H1 (cell line): ENCODE data around the gene C1orf21. TPM values are rescaled to one million over a fixed set of nuclear protein-coding genes. Genes with fewer than 3 reads are reported as not detected.

Experiments
- CTCF ChIA-PET: fragments of 300-600 bp; sonication (Branson Sonifier 250); formaldehyde crosslinking; loops from one replicate; lab custom pipeline; 2021; ENCODE audit not compliant: partially characterized antibody; lab: Charles Lee
- POLR2A ChIA-PET: fragments of 300-600 bp; sonication (Branson Sonifier 250); formaldehyde crosslinking; loops from one replicate; lab custom pipeline; 2021; ENCODE audit warnings: inconsistent platforms; ENCODE audit not compliant: partially characterized antibody; lab: Charles Lee
- DNase-seq, 2 experiments: peaks; one replicate each; pipeline versions ENCODE4 v3.0.0 to v3.0.0-alpha.2; 2010 to 2022; ENCODE audit warnings: low spot score in 2 of 2, low read depth in 1 of 2, mixed read lengths in 1 of 2
- FAIRE-seq: peaks from 2 replicates; lab custom pipeline; 2011; peaks lifted over from hg19 to GRCh38; lab: Jason Lieb, UNC
- H2AFZ ChIP-seq: 2 replicates; pipeline ENCODE4 v1.8.1; 2012; ENCODE audit warnings: low read length, inconsistent platforms
- H2AK5ac ChIP-seq: 2 replicates; pipeline ENCODE4 v1.6.1; 2013; ENCODE audit warnings: low read depth, low read length
- H2BK120ac ChIP-seq: replicated peaks from 2 replicates; pipeline ENCODE3; 2013; ENCODE audit warnings: low read depth, low read length, inconsistent platforms
- H2BK12ac ChIP-seq: 2 replicates; pipeline ENCODE4 v1.6.1; 2013; ENCODE audit warnings: low read depth, low read length
- H2BK15ac ChIP-seq: 2 replicates; pipeline ENCODE4 v1.6.1; 2013; ENCODE audit warnings: low read length
- H2BK20ac ChIP-seq: 2 replicates; pipeline ENCODE4 v1.6.1; 2013; ENCODE audit warnings: low read length
- H2BK5ac ChIP-seq: 2 replicates; pipeline ENCODE4 v1.6.1; 2013; ENCODE audit warnings: low read depth, low read length
- H3K14ac ChIP-seq: 2 replicates; pipeline ENCODE4 v1.6.1; 2013; ENCODE audit warnings: inconsistent platforms; ENCODE audit not compliant: insufficient read length
- H3K18ac ChIP-seq: 2 replicates; pipeline ENCODE4 v1.6.1; 2013; ENCODE audit warnings: low read length; ENCODE audit errors: extremely low read depth
- H3K23ac ChIP-seq: 2 replicates; pipeline ENCODE4 v1.6.1; 2013; ENCODE audit warnings: inconsistent platforms; ENCODE audit not compliant: insufficient read length
- H3K23me2 ChIP-seq: 2 replicates; pipeline ENCODE4 v1.6.1; 2013; ENCODE audit warnings: low read depth, low read length
- H3K27ac ChIP-seq: 2 replicates; pipeline ENCODE4 v1.6.1; 2011; ENCODE audit warnings: low read depth, low read length, inconsistent platforms
- H3K27me3 ChIP-seq, 4 experiments: replicated peaks in 1 of 4; 1 replicate in 1 of 4; 2 replicates in 3 of 4; pipeline versions ENCODE4 v1.6.1 to v1.8.1; 2011 to 2013; ENCODE audit warnings: low read length in 3 of 4, mild to moderate bottlenecking in 3 of 4, inconsistent platforms in 2 of 4, mixed read lengths in 2 of 4, moderate library complexity in 1 of 4; ENCODE audit not compliant: control insufficient read depth in 3 of 4, insufficient read depth in 3 of 4; ENCODE audit errors: extremely low read depth in 1 of 4
- H3K36me3 ChIP-seq, 4 experiments: 2 replicates each; pipeline versions ENCODE4 v1.6.1 to v1.8.1; 2011 to 2013; ENCODE audit warnings: mild to moderate bottlenecking in 4 of 4, low read length in 3 of 4, moderate library complexity in 2 of 4, control low read depth in 1 of 4, inconsistent platforms in 1 of 4; ENCODE audit not compliant: insufficient read depth in 4 of 4, control insufficient read depth in 2 of 4
- H3K4ac ChIP-seq: replicated peaks from 2 replicates; pipeline ENCODE3; 2013; ENCODE audit warnings: low read length, low read depth, mixed read lengths, inconsistent platforms; ENCODE audit not compliant: insufficient read length
- H3K4me1 ChIP-seq, 4 experiments: replicated peaks in 1 of 4; 1 replicate in 1 of 4; 2 replicates in 3 of 4; pipeline versions ENCODE4 v1.6.1 to v1.8.1; 2011 to 2013; ENCODE audit warnings: low read length in 3 of 4, inconsistent platforms in 2 of 4, mixed read lengths in 1 of 4; ENCODE audit not compliant: insufficient read depth in 4 of 4, control insufficient read depth in 3 of 4
- H3K4me2 ChIP-seq, 2 experiments: 2 replicates each; pipeline versions ENCODE4 v1.6.1 to v1.8.1; 2011 to 2013; ENCODE audit warnings: low read depth in 2 of 2, low read length in 2 of 2, control low read depth in 1 of 2, inconsistent platforms in 1 of 2, mild to moderate bottlenecking in 1 of 2; ENCODE audit not compliant: insufficient read depth in 1 of 2
- H3K4me3 ChIP-seq, 4 experiments: fragments of 200-600, 300-600 bp in 1 of 4; sonication (generic), shearing (Covaris generic), sonication (Bioruptor Twin) in 1 of 4; 2 replicates each; pipeline versions ENCODE4 v1.5.1 to v1.8.1; 2011 to 2016; ENCODE audit warnings: low read length in 4 of 4, low read depth in 3 of 4, control low read depth in 2 of 4, inconsistent platforms in 2 of 4, mild to moderate bottlenecking in 2 of 4, mixed read lengths in 1 of 4, moderate library complexity in 1 of 4; ENCODE audit not compliant: insufficient read depth in 2 of 4; ENCODE audit errors: extremely low read depth in 1 of 4
- H3K56ac ChIP-seq: replicated peaks from 2 replicates; pipeline ENCODE3; 2013; ENCODE audit warnings: low read depth, mild to moderate bottlenecking, mixed read lengths, low read length, inconsistent platforms; ENCODE audit not compliant: insufficient read length
- H3K79me1 ChIP-seq: 2 replicates; pipeline ENCODE4 v1.6.1; 2013; ENCODE audit warnings: low read depth, low read length, control low read depth
- H3K79me2 ChIP-seq, 2 experiments: 2 replicates each; pipeline versions ENCODE4 v1.6.1 to v1.8.1; 2012 to 2013; ENCODE audit warnings: low read length in 2 of 2, mild to moderate bottlenecking in 2 of 2, inconsistent platforms in 1 of 2; ENCODE audit not compliant: insufficient read depth in 2 of 2, control insufficient read depth in 1 of 2
- H3K9ac ChIP-seq, 4 experiments: replicated peaks in 1 of 4; 1 replicate in 1 of 4; 2 replicates in 3 of 4; pipeline versions ENCODE4 v1.6.1 to v1.8.1; 2011 to 2013; ENCODE audit warnings: low read depth in 3 of 4, low read length in 3 of 4, control low read depth in 2 of 4, mild to moderate bottlenecking in 2 of 4, moderate library complexity in 2 of 4, inconsistent platforms in 1 of 4; ENCODE audit errors: extremely low read depth in 1 of 4
- H3K9me3 ChIP-seq, 2 experiments: 2 replicates each; pipeline versions ENCODE4 v1.6.1 to v1.8.1; 2012 to 2013; ENCODE audit warnings: mild to moderate bottlenecking in 2 of 2, moderate library complexity in 2 of 2, control low read depth in 1 of 2, inconsistent platforms in 1 of 2, low read depth in 1 of 2, low read length in 1 of 2, mixed read lengths in 1 of 2; ENCODE audit not compliant: insufficient read depth in 2 of 2
- H4K20me1 ChIP-seq, 2 experiments: replicated peaks in 1 of 2; 2 replicates each; pipeline versions ENCODE3 to v1.8.1; 2011 to 2013; ENCODE audit warnings: inconsistent platforms in 2 of 2, low read length in 2 of 2, mild to moderate bottlenecking in 1 of 2; ENCODE audit not compliant: insufficient read depth in 2 of 2, control insufficient read depth in 1 of 2
- H4K5ac ChIP-seq: 2 replicates; pipeline ENCODE4 v1.6.1; 2013; ENCODE audit warnings: low read length, low read depth, mixed read lengths, inconsistent platforms; ENCODE audit not compliant: insufficient read length
- H4K8ac ChIP-seq: 2 replicates; pipeline ENCODE4 v1.8.0; 2013; ENCODE audit warnings: mild to moderate bottlenecking, moderate library complexity, low read length, inconsistent platforms; ENCODE audit not compliant: insufficient read depth; ENCODE audit errors: extremely low read depth
- H4K91ac ChIP-seq: replicated peaks from 2 replicates; pipeline ENCODE3; 2013; ENCODE audit warnings: low read length, mixed read lengths, inconsistent platforms; ENCODE audit not compliant: insufficient read length
- CHD1 ChIP-seq: IDR thresholded peaks from 2 replicates; pipeline ENCODE4 v1.6.1; 2012; ENCODE audit warnings: low read depth, low read length, improper control_type of control experiment
- FOSL1 ChIP-seq: IDR thresholded peaks from 2 replicates; pipeline ENCODE4 v1.6.1; 2011; ENCODE audit warnings: mild to moderate bottlenecking, low read depth, low read length, moderate library complexity; ENCODE audit not compliant: insufficient read depth
- GABPA ChIP-seq: IDR thresholded peaks from 2 replicates; pipeline ENCODE4 v1.6.1; 2011; ENCODE audit warnings: mild to moderate bottlenecking, low read length, moderate library complexity, borderline replicate concordance; ENCODE audit not compliant: insufficient read depth
- NANOG ChIP-seq: IDR thresholded peaks from 2 replicates; pipeline ENCODE4 v1.6.1; 2011; ENCODE audit warnings: low read length, low read depth, mild to moderate bottlenecking, inconsistent platforms; ENCODE audit not compliant: insufficient read depth, poor library complexity, severe bottlenecking
- POLR2A ChIP-seq, 2 experiments: IDR thresholded peaks; 1 replicate in 1 of 2; 2 replicates in 1 of 2; pipeline ENCODE4 v1.6.1; 2011; ENCODE audit warnings: low read depth in 2 of 2, low read length in 2 of 2, mild to moderate bottlenecking in 2 of 2; ENCODE audit errors: control extremely low read depth in 1 of 2
- WGBS, 2 experiments: shearing (Covaris generic) in 1 of 2; methylation state at CpG; one replicate each; pipeline versions ENCODE4 v1.1.6 to v1.1.7; 2013 to 2015; ENCODE audit warnings: low lambda C conversion rate in 2 of 2, mixed read lengths in 2 of 2, inconsistent platforms in 1 of 2, low coverage in 1 of 2, missing lambda C conversion rate in 1 of 2; ENCODE audit not compliant: insufficient replicate concordance in 2 of 2, insufficient coverage in 1 of 2, insufficient read length in 1 of 2; ENCODE audit errors: extremely low coverage in 1 of 2, missing lambda C conversion rate in 1 of 2; 5-methylcytosine and 5-hydroxymethylcytosine counted together
- polyA plus RNA-seq, 7 experiments: library from polyadenylated mRNA; depleted of rRNA in 3 of 7; stranded (reverse) in 5 of 7; unstranded in 2 of 7; fragments of >200 nt in 5 of 7; fragments of 200-250 nt in 2 of 7; gene quantifications; 1 replicate in 5 of 7; 2 replicates in 1 of 7; 4 replicates in 1 of 7; pipeline versions ENCODE4 v1.2.1 to v1.2.3, GENCODE V29; 2011 to 2013; ENCODE audit warnings: missing spikeins in 2 of 7, mixed read lengths in 2 of 7
- total RNA-seq: library from RNA; stranded (reverse); fragmentation: NEBNext Ultra II Directional; extraction: Animal tissue kit (Norgen Biotek cat#: 25700); gene quantifications from 2 replicates; pipeline ENCODE4 v1.2.1, GENCODE V29; 2021

Gene C1orf21
- total and polyA plus RNA-seq, 2 of the 8 experiments (the other 6 are each of a cell fraction or from before 2014, with no cell fraction given), result 16.6 to 51.0 TPM

- 89% methylated on average over 4 of the region's 4 CpGs; no CpG with 5 or more reads in 1 of the 2 experiments for WGBS, 2 experiments
- H3K4me1 ChIP-seq, result no peaks in the 10 kb centered on the region
- H3K79me1 ChIP-seq, result no peaks in the 10 kb centered on the region
- peak in 1 of 2 experiments; percentile 13 for DNase-seq
- H4K5ac ChIP-seq, result no peak overlapping the region
- H2AK5ac ChIP-seq, result no peak overlapping the region
- H2BK120ac ChIP-seq, result no peak overlapping the region
- H4K8ac ChIP-seq, result no peak overlapping the region
- no peak overlapping the region for H3K18ac ChIP-seq
- no peaks in the 10 kb centered on the region; a peak in 1 of 4 replicates for H3K9me3 ChIP-seq
- no peaks in the 10 kb centered on the region for H3K36me3 ChIP-seq
- H3K9ac ChIP-seq, result no peak overlapping the region
- no peaks in the 10 kb centered on the region for H3K79me2 ChIP-seq
- H2BK15ac ChIP-seq, result no peak overlapping the region
- H3K4ac ChIP-seq, result no peak overlapping the region
- H3K23ac ChIP-seq, result no peak overlapping the region
- H2BK12ac ChIP-seq, result no peak overlapping the region
- H2BK5ac ChIP-seq, result no peak overlapping the region
- no peaks in the 10 kb centered on the region for H3K27me3 ChIP-seq
- FAIRE-seq, result no peak
- no peaks in the 10 kb centered on the region for H4K20me1 ChIP-seq
- ChIA-PET CTCF (no interaction called here), POLR2A (no interaction called here)
- H2AFZ ChIP-seq, result no peak overlapping the region
- H3K23me2 ChIP-seq, result no peaks in the 10 kb centered on the region
- H4K91ac ChIP-seq, result no peak overlapping the region
- no peak overlapping the region for H3K4me3 ChIP-seq
- no peak overlapping the region for H3K27ac ChIP-seq
- no peak overlapping the region for H3K4me2 ChIP-seq
- H3K56ac ChIP-seq, result no peak overlapping the region
- no peak overlapping the region for H2BK20ac ChIP-seq
- no peak overlapping the region for H3K14ac ChIP-seq
- TF ChIP-seq CHD1 (no peak), POLR2A (IDR thresholded peaks at IDR 0.05; ENCODE audit: control extremely low read depth in 1 of 2, low read depth in 2 of 2, low read length in 2 of 2) (no peak), FOSL1 (no peak), NANOG (no peak), GABPA (no peak)
Observed at GRCh38 chr1:184648160-184648855, 261.5 kb downstream of the C1orf21 start.
